ENCODE results near the gene ACTL10. TPM values are rescaled to one million over a fixed set of nuclear protein-coding genes. Genes with fewer than 3 reads are reported as not detected.

ACTL10 gene
- total RNA-seq, 1 experiment from 2014 or later: 0.85 TPM

DNA sequence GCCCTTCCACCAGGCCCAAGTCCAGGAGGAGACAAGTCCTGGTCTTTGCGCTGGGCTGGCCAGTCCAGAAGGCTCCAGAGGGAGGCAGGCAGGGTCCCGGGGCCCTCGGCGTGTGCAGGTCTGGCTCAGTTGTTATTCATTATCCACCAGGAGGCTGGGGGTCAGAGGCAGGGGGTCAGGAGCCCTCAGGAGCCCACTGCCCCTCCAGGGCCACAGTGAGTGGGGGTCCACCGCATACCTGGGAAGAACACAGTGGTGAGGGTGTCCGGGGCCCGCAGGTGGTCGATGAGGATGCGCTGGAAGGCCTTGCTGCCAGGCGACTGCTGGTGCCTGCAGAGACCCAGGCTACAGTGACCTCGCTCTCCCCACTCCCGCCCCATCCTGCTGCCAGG lies 9.0 kb upstream of the ACTL10 start:
- intact Hi-C loops (cut with micrococcal nuclease; ENCODE audit: unreplicated experiment): no loop called here
- H3K9me2 ChIP-seq (ENCODE audit: insufficient read depth): no peaks in the 10 kb centered on the region
- no peaks in the 10 kb centered on the region for H3K27me3 ChIP-seq (ENCODE audit: insufficient read depth, low read depth)
- H4K20me1 ChIP-seq (ENCODE audit: insufficient read depth): no peaks in the 10 kb centered on the region
- ChIA-PET POLR2A (ENCODE audit: unreplicated experiment) (no interaction called here), CTCF (no interaction called here)
- peaks cover 29% of the 10 kb centered on the region for H3K4me1 ChIP-seq (replicated peaks; ENCODE audit: insufficient read depth)
- no peak overlapping the region for H3K4me2 ChIP-seq
- no peak for TF ChIP-seq EZH2 (IDR thresholded peaks at IDR 0.05; ENCODE audit: low read depth)
- TF ChIP-seq, protein P1, sequence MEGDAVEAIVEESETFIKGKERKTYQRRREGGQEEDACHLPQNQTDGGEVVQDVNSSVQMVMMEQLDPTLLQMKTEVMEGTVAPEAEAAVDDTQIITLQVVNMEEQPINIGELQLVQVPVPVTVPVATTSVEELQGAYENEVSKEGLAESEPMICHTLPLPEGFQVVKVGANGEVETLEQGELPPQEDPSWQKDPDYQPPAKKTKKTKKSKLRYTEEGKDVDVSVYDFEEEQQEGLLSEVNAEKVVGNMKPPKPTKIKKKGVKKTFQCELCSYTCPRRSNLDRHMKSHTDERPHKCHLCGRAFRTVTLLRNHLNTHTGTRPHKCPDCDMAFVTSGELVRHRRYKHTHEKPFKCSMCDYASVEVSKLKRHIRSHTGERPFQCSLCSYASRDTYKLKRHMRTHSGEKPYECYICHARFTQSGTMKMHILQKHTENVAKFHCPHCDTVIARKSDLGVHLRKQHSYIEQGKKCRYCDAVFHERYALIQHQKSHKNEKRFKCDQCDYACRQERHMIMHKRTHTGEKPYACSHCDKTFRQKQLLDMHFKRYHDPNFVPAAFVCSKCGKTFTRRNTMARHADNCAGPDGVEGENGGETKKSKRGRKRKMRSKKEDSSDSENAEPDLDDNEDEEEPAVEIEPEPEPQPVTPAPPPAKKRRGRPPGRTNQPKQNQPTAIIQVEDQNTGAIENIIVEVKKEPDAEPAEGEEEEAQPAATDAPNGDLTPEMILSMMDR (conservative IDR thresholded peaks at IDR 0.05): no peak
- no TSS peak for BruUV-seq (replicated peaks)
- no peaks in the 10 kb centered on the region for H3K9me3 ChIP-seq (ENCODE audit: insufficient read depth, low read depth)
- H3K4me3 ChIP-seq: no peak overlapping the region
- no peak overlapping the region for H2AFZ ChIP-seq
- H3K79me2 ChIP-seq (ENCODE audit: low read depth): no peaks in the 10 kb centered on the region; the same call in 1 of the 2 replicates
- DNase-seq: no peak
- H3K27ac ChIP-seq: no peak overlapping the region
- peaks cover 19% of the 10 kb centered on the region; the same call in 1 of the 2 replicates for H3F3A ChIP-seq (ENCODE audit: insufficient read depth, low read depth)
- no peaks in the 10 kb centered on the region for H3K36me3 ChIP-seq (ENCODE audit: low read depth)

DNA sequence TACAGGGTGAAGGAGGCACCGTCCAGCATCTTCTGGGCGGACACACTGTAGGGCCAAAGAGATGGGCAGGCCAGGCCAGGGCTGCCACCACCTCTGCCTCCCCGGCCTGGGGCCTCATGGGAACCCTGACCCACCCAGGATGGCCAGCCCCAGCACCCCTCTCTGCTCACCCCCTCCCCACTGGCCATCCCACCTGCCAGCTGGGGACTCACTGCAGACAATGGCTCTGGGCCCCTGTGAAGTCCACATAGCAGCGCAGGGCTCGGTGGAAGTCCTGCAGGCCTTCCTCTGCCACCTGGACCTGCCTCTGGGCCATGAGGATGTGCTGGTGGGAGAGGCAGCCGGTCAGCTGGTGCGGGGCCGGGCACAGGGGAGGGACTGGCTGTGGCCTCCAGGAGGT lies 8.2 kb upstream of the ACTL10 start:
- CTCF ChIA-PET: interaction anchor here (0.6 kb wide), 1 partner anchor 257 kb away, joined by 4 read pairs; the partner anchor contains the start of gene CDK5RAP1
- DNase-seq: no peak
- no peak overlapping the region for H2AFZ ChIP-seq
- no TSS peak for BruUV-seq (replicated peaks)
- H3K4me2 ChIP-seq: no peak overlapping the region
- H3K4me3 ChIP-seq: no peak overlapping the region
- no peaks in the 10 kb centered on the region for H3K9me2 ChIP-seq (ENCODE audit: insufficient read depth)
- POLR2A ChIA-PET (ENCODE audit: unreplicated experiment): no interaction called here
- no peaks in the 10 kb centered on the region for H3K36me3 ChIP-seq (ENCODE audit: low read depth)
- H3K27ac ChIP-seq: no peak overlapping the region
- H3K27me3 ChIP-seq (ENCODE audit: insufficient read depth, low read depth): no peaks in the 10 kb centered on the region
- no peaks in the 10 kb centered on the region; the same call in 1 of the 2 replicates for H3K79me2 ChIP-seq (ENCODE audit: low read depth)
- H3K4me1 ChIP-seq (replicated peaks; ENCODE audit: insufficient read depth): peaks cover 27% of the 10 kb centered on the region
- intact Hi-C loops (cut with micrococcal nuclease; ENCODE audit: unreplicated experiment): no loop called here
- H3K9me3 ChIP-seq (ENCODE audit: insufficient read depth, low read depth): no peaks in the 10 kb centered on the region
- no peaks in the 10 kb centered on the region for H4K20me1 ChIP-seq (ENCODE audit: insufficient read depth)
- no peak for TF ChIP-seq EZH2 (IDR thresholded peaks at IDR 0.05; ENCODE audit: low read depth)
- TF ChIP-seq, protein P1 (conservative IDR thresholded peaks at IDR 0.05): no peak
- H3F3A ChIP-seq (ENCODE audit: insufficient read depth, low read depth): peaks cover 16% of the 10 kb centered on the region; the same call in 1 of the 2 replicates

DNA sequence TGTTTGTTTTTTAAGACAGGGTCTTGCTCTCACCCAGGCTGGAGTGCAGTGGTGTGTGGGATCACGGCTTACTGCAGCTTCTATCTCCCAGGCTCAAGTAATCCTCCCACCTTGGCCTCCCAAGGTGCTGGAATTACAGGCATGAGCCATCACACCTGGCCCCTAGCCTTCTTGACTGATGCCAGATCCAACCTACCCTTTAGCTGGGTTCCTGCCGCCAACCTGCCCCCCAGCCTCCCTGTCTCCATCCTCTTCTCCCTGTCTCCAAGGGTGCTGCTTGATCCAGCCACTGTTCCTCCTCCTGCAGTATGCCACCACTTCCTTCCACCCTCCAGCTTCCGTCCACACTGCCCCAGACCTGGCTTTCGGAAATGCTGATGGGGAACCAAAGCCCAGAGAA lies 7.8 kb upstream of the ACTL10 start:
- Histone ChIP-seq H3K4me2 (no peak overlapping the region), H3K36me3 (ENCODE audit: low read depth) (no peaks in the 10 kb centered on the region), H3K4me3 (no peak overlapping the region), H3F3A (ENCODE audit: insufficient read depth, low read depth) (peaks cover 12% of the 10 kb centered on the region; the same call in 1 of the 2 replicates), H3K79me2 (ENCODE audit: low read depth) (no peaks in the 10 kb centered on the region; the same call in 1 of the 2 replicates), H3K9me3 (ENCODE audit: insufficient read depth, low read depth) (no peaks in the 10 kb centered on the region), H3K27ac (no peak overlapping the region), H2AFZ (no peak overlapping the region), H3K9me2 (ENCODE audit: insufficient read depth) (no peaks in the 10 kb centered on the region), H3K4me1 (replicated peaks; ENCODE audit: insufficient read depth) (peaks cover 24% of the 10 kb centered on the region), H4K20me1 (ENCODE audit: insufficient read depth) (no peaks in the 10 kb centered on the region), H3K27me3 (ENCODE audit: insufficient read depth, low read depth) (no peaks in the 10 kb centered on the region)
- no peak for TF ChIP-seq EZH2 (IDR thresholded peaks at IDR 0.05; ENCODE audit: low read depth)
- TF ChIP-seq, protein P1 (conservative IDR thresholded peaks at IDR 0.05): no peak
- no peak for DNase-seq
- POLR2A ChIA-PET (ENCODE audit: unreplicated experiment): no interaction called here
- intact Hi-C loops (cut with micrococcal nuclease; ENCODE audit: unreplicated experiment): no loop called here
- CTCF ChIA-PET: interaction anchor here (0.6 kb wide), 1 partner anchor 257 kb away, joined by 4 read pairs; the partner anchor contains the start of gene CDK5RAP1
- BruUV-seq (replicated peaks): no TSS peak
